ENCODE data around the gene CACNA1A.

CACNA1A gene

DNA sequence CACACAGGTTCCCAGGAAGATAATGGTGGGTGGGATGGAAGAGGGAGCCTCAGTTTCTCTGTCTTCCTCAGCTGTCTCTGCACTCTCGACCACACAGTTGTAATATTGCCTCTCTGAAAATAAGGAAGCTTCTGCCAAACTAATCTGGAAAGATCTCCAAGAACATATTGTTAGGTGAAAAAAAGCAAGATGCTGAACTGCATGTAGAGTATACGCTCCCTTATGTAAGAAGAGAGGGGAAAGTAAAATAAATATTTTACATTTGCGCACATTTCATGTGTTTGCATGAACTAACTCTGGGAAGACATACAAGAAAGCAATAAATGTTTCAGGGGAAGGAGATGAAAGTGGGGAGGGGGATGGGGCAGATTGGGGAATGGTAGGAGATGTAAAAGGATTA, 41.9 kb upstream of the CACNA1A start:
- Histone ChIP-seq H2AFZ (ENCODE audit: low read depth, low read length, severe bottlenecking) (no peak overlapping the region), H3K9me2 (replicated peaks; ENCODE audit: insufficient read depth, low read length) (no peaks in the 10 kb centered on the region), H3K36me3 (ENCODE audit: low read length) (no peaks in the 10 kb centered on the region), H3K4me2 (ENCODE audit: low read depth, low read length, poor library complexity, severe bottlenecking) (no peak overlapping the region), H3K27me3 (ENCODE audit: low read length) (no peaks in the 10 kb centered on the region), H3F3A (ENCODE audit: insufficient read depth) (no peaks in the 10 kb centered on the region), H3K9me3 (ENCODE audit: insufficient read depth, low read length) (no peaks in the 10 kb centered on the region), H3K79me2 (ENCODE audit: insufficient read depth, low read length) (no peaks in the 10 kb centered on the region), H3K4me3 (ENCODE audit: insufficient read depth, low read length, poor library complexity, severe bottlenecking) (no peak overlapping the region), H4K20me1 (ENCODE audit: low read depth, low read length) (no peaks in the 10 kb centered on the region), H3K27ac (ENCODE audit: low read depth, low read length) (no peak overlapping the region), H3K9ac (ENCODE audit: low read length) (no peak overlapping the region)
- TF ChIP-seq, protein P1, sequence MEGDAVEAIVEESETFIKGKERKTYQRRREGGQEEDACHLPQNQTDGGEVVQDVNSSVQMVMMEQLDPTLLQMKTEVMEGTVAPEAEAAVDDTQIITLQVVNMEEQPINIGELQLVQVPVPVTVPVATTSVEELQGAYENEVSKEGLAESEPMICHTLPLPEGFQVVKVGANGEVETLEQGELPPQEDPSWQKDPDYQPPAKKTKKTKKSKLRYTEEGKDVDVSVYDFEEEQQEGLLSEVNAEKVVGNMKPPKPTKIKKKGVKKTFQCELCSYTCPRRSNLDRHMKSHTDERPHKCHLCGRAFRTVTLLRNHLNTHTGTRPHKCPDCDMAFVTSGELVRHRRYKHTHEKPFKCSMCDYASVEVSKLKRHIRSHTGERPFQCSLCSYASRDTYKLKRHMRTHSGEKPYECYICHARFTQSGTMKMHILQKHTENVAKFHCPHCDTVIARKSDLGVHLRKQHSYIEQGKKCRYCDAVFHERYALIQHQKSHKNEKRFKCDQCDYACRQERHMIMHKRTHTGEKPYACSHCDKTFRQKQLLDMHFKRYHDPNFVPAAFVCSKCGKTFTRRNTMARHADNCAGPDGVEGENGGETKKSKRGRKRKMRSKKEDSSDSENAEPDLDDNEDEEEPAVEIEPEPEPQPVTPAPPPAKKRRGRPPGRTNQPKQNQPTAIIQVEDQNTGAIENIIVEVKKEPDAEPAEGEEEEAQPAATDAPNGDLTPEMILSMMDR (IDR thresholded peaks at IDR 0.05; ENCODE audit: insufficient read depth, low read length, poor library complexity, severe bottlenecking), result no peak
- TF ChIP-seq EZH2phosphoT487 (conservative IDR thresholded peaks at IDR 0.05; ENCODE audit: low read length), result no peak

GRCh38 chr19:13547102-13547501, 40.8 kb upstream of the CACNA1A start:
- H3K79me2 ChIP-seq (ENCODE audit: insufficient read depth, low read length), result no peaks in the 10 kb centered on the region
- TF ChIP-seq, protein P1 (IDR thresholded peaks at IDR 0.05; ENCODE audit: insufficient read depth, low read length, poor library complexity, severe bottlenecking), result no peak
- no peak for TF ChIP-seq EZH2phosphoT487 (conservative IDR thresholded peaks at IDR 0.05; ENCODE audit: low read length)

GRCh38 chr19:13544423-13544822, 38.1 kb upstream of the CACNA1A start:
- no peak overlapping the region for H3K27ac ChIP-seq (ENCODE audit: low read depth, low read length)
- H3K9ac ChIP-seq (ENCODE audit: low read length), result no peak overlapping the region

More at GRCh38 chr19:13547102-13547501, 40.8 kb upstream of the CACNA1A start:
- H4K20me1 ChIP-seq (ENCODE audit: low read depth, low read length), result no peaks in the 10 kb centered on the region
- no peak overlapping the region for H3K4me2 ChIP-seq (ENCODE audit: low read depth, low read length, poor library complexity, severe bottlenecking)
- no peaks in the 10 kb centered on the region for H3K36me3 ChIP-seq (ENCODE audit: low read length)
- no peak overlapping the region for H3K4me3 ChIP-seq (ENCODE audit: insufficient read depth, low read length, poor library complexity, severe bottlenecking)
- H3F3A ChIP-seq (ENCODE audit: insufficient read depth), result no peaks in the 10 kb centered on the region
- no peak overlapping the region for H2AFZ ChIP-seq (ENCODE audit: low read depth, low read length, severe bottlenecking)
- no peaks in the 10 kb centered on the region for H3K9me2 ChIP-seq (replicated peaks; ENCODE audit: insufficient read depth, low read length)
- no peaks in the 10 kb centered on the region for H3K9me3 ChIP-seq (ENCODE audit: insufficient read depth, low read length)
- H3K27ac ChIP-seq (ENCODE audit: low read depth, low read length), result no peak overlapping the region
- H3K9ac ChIP-seq (ENCODE audit: low read length), result no peak overlapping the region
- no peaks in the 10 kb centered on the region for H3K27me3 ChIP-seq (ENCODE audit: low read length)

More at GRCh38 chr19:13544423-13544822, 38.1 kb upstream of the CACNA1A start:
- no peaks in the 10 kb centered on the region for H3K27me3 ChIP-seq (ENCODE audit: low read length)
- H3K4me2 ChIP-seq (ENCODE audit: low read depth, low read length, poor library complexity, severe bottlenecking), result no peak overlapping the region
- H3K36me3 ChIP-seq (ENCODE audit: low read length), result no peaks in the 10 kb centered on the region
- no peak overlapping the region for H3K4me3 ChIP-seq (ENCODE audit: insufficient read depth, low read length, poor library complexity, severe bottlenecking)
- no peaks in the 10 kb centered on the region for H3F3A ChIP-seq (ENCODE audit: insufficient read depth)
- no peak overlapping the region for H2AFZ ChIP-seq (ENCODE audit: low read depth, low read length, severe bottlenecking)
- no peaks in the 10 kb centered on the region for H3K9me3 ChIP-seq (ENCODE audit: insufficient read depth, low read length)
- no peaks in the 10 kb centered on the region for H3K9me2 ChIP-seq (replicated peaks; ENCODE audit: insufficient read depth, low read length)
- no peaks in the 10 kb centered on the region for H4K20me1 ChIP-seq (ENCODE audit: low read depth, low read length)
- no peaks in the 10 kb centered on the region for H3K79me2 ChIP-seq (ENCODE audit: insufficient read depth, low read length)
- TF ChIP-seq EZH2phosphoT487 (conservative IDR thresholded peaks at IDR 0.05; ENCODE audit: low read length), result no peak
- TF ChIP-seq, protein P1 (IDR thresholded peaks at IDR 0.05; ENCODE audit: insufficient read depth, low read length, poor library complexity, severe bottlenecking), result no peak

All from SU-DHL-6 (cell line).